H9 (cell line): Measurements from ENCODE around the gene PARK7. TPM values are rescaled to one million over a fixed set of nuclear protein-coding genes. Genes with fewer than 3 reads are reported as not detected.

Source experiments
- DNase-seq: peaks from one replicate; pipeline ENCODE4 v3.0.0-alpha.2; 2017
- H2AFZ ChIP-seq: one replicate; pipeline ENCODE4 v1.6.1; 2013; ENCODE audit warnings: mild to moderate bottlenecking, low read length, control low read depth, moderate library complexity
- H2AK5ac ChIP-seq: 2 replicates; pipeline ENCODE4 v1.6.1; 2013; ENCODE audit warnings: low read length, control low read depth, mixed read lengths; ENCODE audit not compliant: insufficient read length
- H2BK120ac ChIP-seq: one replicate; pipeline ENCODE4 v1.6.1; 2013; ENCODE audit warnings: low read depth, mild to moderate bottlenecking, low read length, control low read depth, inconsistent platforms; ENCODE audit not compliant: poor library complexity, severe bottlenecking
- H2BK12ac ChIP-seq: 2 replicates; pipeline ENCODE4 v1.6.1; 2013; ENCODE audit warnings: low read length, control low read depth, mixed read lengths, low read depth; ENCODE audit not compliant: insufficient read length
- H2BK15ac ChIP-seq: 2 replicates; pipeline ENCODE4 v1.6.1; 2013; ENCODE audit warnings: low read depth, low read length, control low read depth
- H2BK20ac ChIP-seq: one replicate; pipeline ENCODE4 v1.6.1; 2013; ENCODE audit warnings: low read depth, mild to moderate bottlenecking, low read length, control low read depth, inconsistent platforms; ENCODE audit not compliant: poor library complexity, severe bottlenecking
- H2BK5ac ChIP-seq: 2 replicates; pipeline ENCODE4 v1.6.1; 2013; ENCODE audit warnings: low read length, control low read depth, mixed read lengths; ENCODE audit not compliant: insufficient read length
- H3K14ac ChIP-seq: 2 replicates; pipeline ENCODE4 v1.6.1; 2013; ENCODE audit warnings: low read length, control low read depth; ENCODE audit not compliant: insufficient read depth
- H3K18ac ChIP-seq: 2 replicates; pipeline ENCODE4 v1.6.1; 2013; ENCODE audit warnings: low read depth, mild to moderate bottlenecking, mixed read lengths, low read length, control low read depth; ENCODE audit not compliant: insufficient read length
- H3K23ac ChIP-seq: 2 replicates; pipeline ENCODE4 v1.6.1; 2013; ENCODE audit warnings: low read length, control low read depth, mixed read lengths, low read depth; ENCODE audit not compliant: insufficient read length
- H3K23me2 ChIP-seq: 2 replicates; pipeline ENCODE4 v1.6.1; 2013; ENCODE audit warnings: low read depth, mild to moderate bottlenecking, mixed read lengths, low read length, control low read depth; ENCODE audit not compliant: insufficient read length, poor library complexity, severe bottlenecking
- H3K27ac ChIP-seq: 2 replicates; pipeline ENCODE4 v1.5.1; 2013; ENCODE audit warnings: low read length, control low read depth, mixed read lengths, low read depth; ENCODE audit not compliant: insufficient read length
- H3K27me3 ChIP-seq: 2 replicates; pipeline ENCODE4 v1.6.1; 2013; ENCODE audit warnings: low read length, control low read depth, inconsistent platforms; ENCODE audit not compliant: insufficient read depth
- H3K4ac ChIP-seq: 2 replicates; pipeline ENCODE4 v1.6.1; 2013; ENCODE audit warnings: low read depth, mild to moderate bottlenecking, control low read depth, inconsistent platforms, low read length, moderate library complexity
- H3K4me1 ChIP-seq: 2 replicates; pipeline ENCODE4 v1.6.1; 2013; ENCODE audit warnings: low read length, control low read depth, inconsistent platforms; ENCODE audit not compliant: insufficient read depth
- H3K4me2 ChIP-seq: 2 replicates; pipeline ENCODE4 v1.6.1; 2013; ENCODE audit warnings: low read length, control low read depth, mixed read lengths; ENCODE audit not compliant: insufficient read length, insufficient read depth
- H3K56ac ChIP-seq: 2 replicates; pipeline ENCODE4 v1.6.1; 2013; ENCODE audit warnings: low read depth, mild to moderate bottlenecking, mixed read lengths, low read length, control low read depth; ENCODE audit not compliant: insufficient read length
- H3K79me1 ChIP-seq: 2 replicates; pipeline ENCODE4 v1.6.1; 2013; ENCODE audit warnings: low read depth, mild to moderate bottlenecking, moderate library complexity, low read length, control low read depth, inconsistent platforms; ENCODE audit not compliant: insufficient read depth, poor library complexity, severe bottlenecking
- H3K79me2 ChIP-seq: 2 replicates; pipeline ENCODE4 v1.6.1; 2013; ENCODE audit warnings: low read length, control low read depth, inconsistent platforms; ENCODE audit not compliant: insufficient read depth
- H3K9ac ChIP-seq: 2 replicates; pipeline ENCODE4 v1.6.1; 2013; ENCODE audit warnings: low read length, control low read depth, mixed read lengths; ENCODE audit not compliant: insufficient read length; ENCODE audit errors: extremely low read depth
- H3K9me3 ChIP-seq: one replicate; pipeline ENCODE4 v1.6.1; 2013; ENCODE audit warnings: low read depth, low read length, inconsistent platforms; ENCODE audit not compliant: control insufficient read depth
- H3T11ph ChIP-seq: one replicate; pipeline ENCODE4 v1.6.1; 2013; ENCODE audit warnings: mild to moderate bottlenecking, low read length, control low read depth, inconsistent platforms
- H4K20me1 ChIP-seq: one replicate; pipeline ENCODE4 v1.6.1; 2013; ENCODE audit not compliant: control insufficient read depth, insufficient read length, insufficient read depth
- H4K5ac ChIP-seq: 2 replicates; pipeline ENCODE4 v1.6.1; 2013; ENCODE audit warnings: low read depth, mild to moderate bottlenecking, mixed read lengths, low read length, control low read depth; ENCODE audit not compliant: insufficient read length
- H4K8ac ChIP-seq: replicated peaks from 2 replicates; pipeline ENCODE4 v1.6.1; 2013; ENCODE audit warnings: low read length, control low read depth, mixed read lengths, low read depth; ENCODE audit not compliant: insufficient read length
- H4K91ac ChIP-seq: 2 replicates; pipeline ENCODE4 v1.6.1; 2013; ENCODE audit warnings: low read depth, mild to moderate bottlenecking, moderate library complexity, mixed read lengths, low read length, control low read depth; ENCODE audit not compliant: insufficient read length
- H3K27ac Mint-ChIP-seq, 3 experiments: 2 replicates in 2 of 3; 3 replicates in 1 of 3; pipeline ENCODE4 v1.8.0; 2020 to 2021; ENCODE audit warnings: mixed read lengths in 3 of 3, mild to moderate bottlenecking in 1 of 3, moderate library complexity in 1 of 3
- H3K27me3 Mint-ChIP-seq: 2 replicates; pipeline ENCODE4 v1.8.0; 2021; ENCODE audit warnings: low read depth, mild to moderate bottlenecking, moderate library complexity, mixed read lengths
- H3K36me3 Mint-ChIP-seq, 3 experiments: 2 replicates in 2 of 3; 3 replicates in 1 of 3; pipeline ENCODE4 v1.8.0; 2020 to 2021; ENCODE audit warnings: low read depth in 3 of 3, mixed read lengths in 3 of 3; ENCODE audit not compliant: insufficient read depth in 1 of 3
- H3K4me1 Mint-ChIP-seq, 2 experiments: 2 replicates each; pipeline ENCODE4 v1.8.0; 2020; ENCODE audit warnings: mixed read lengths in 2 of 2
- H3K4me3 Mint-ChIP-seq, 2 experiments: 2 replicates in 1 of 2; 3 replicates in 1 of 2; pipeline ENCODE4 v1.8.0; 2020 to 2021; ENCODE audit warnings: mild to moderate bottlenecking in 2 of 2, mixed read lengths in 2 of 2, moderate library complexity in 1 of 2
- H3K9me3 Mint-ChIP-seq, 2 experiments: 2 replicates in 1 of 2; 3 replicates in 1 of 2; pipeline ENCODE4 v1.8.0; 2020; ENCODE audit warnings: mild to moderate bottlenecking in 2 of 2, mixed read lengths in 2 of 2, moderate library complexity in 1 of 2
- WGBS: extraction: QIAGEN DNeasy Blood & Tissue Kit; methylation state at CpG from one replicate; pipeline ENCODE4 v1.1.7; 2013; ENCODE audit warnings: missing lambda C conversion rate, low lambda C conversion rate, mixed read lengths; ENCODE audit not compliant: insufficient read length; ENCODE audit errors: extremely low coverage; 5-methylcytosine and 5-hydroxymethylcytosine counted together
- total RNA-seq: library from RNA; stranded (reverse); gene quantifications from 2 replicates; pipeline ENCODE4 v1.2.1, GENCODE V29; 2021
- TF ChIP-seq, protein P1 (sequence below): fragments of 200-600 bp; sonication (generic); conservative IDR thresholded peaks from 3 replicates; pipeline ENCODE4 v1.8.0; 2021; ENCODE audit warnings: antibody characterized with exemption, mild to moderate bottlenecking

PARK7 gene
- total RNA-seq, 1 experiment from 2014 or later, result 370 TPM

DNA sequence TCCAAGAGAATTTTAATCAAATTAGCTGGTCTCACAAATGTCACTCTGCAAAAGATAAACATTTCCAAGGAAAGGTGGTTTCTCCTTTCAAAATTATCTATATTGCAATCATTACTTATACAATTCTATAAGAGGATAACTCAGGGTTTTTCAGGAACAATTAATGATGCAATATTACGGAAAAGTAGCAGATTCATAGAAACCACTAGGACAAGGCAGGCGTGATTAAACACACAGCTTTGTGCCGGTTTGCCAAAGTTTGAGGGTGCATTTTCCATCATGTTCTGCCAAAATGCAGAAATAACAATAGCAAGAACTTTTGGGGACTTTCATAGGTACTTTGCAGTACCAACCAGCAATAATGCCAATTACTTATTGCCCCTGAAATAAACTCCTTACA is 21.5 kb upstream of the PARK7 start:
- Histone ChIP-seq H2BK20ac (no peak overlapping the region), H4K91ac (no peak overlapping the region), H3K79me2 (no peaks in the 10 kb centered on the region), H2BK15ac (no peak overlapping the region), H3K79me1 (no peaks in the 10 kb centered on the region), H3K56ac (no peak overlapping the region), H2BK5ac (no peak overlapping the region), H3K27ac (no peak overlapping the region), H4K8ac (no peak overlapping the region), H2BK12ac (no peak overlapping the region), H2AFZ (no peak overlapping the region), H3K4me2 (no peak overlapping the region), H3K23me2 (no peaks in the 10 kb centered on the region), H2AK5ac (no peak overlapping the region), H4K20me1 (no peaks in the 10 kb centered on the region), H3K18ac (no peak overlapping the region), H3K9ac (no peak overlapping the region), H3K23ac (no peak overlapping the region), H3K27me3 (peaks cover 18% of the 10 kb centered on the region; the same call in 1 of the 2 replicates), H3T11ph (no peak overlapping the region), H3K9me3 (no peaks in the 10 kb centered on the region), H2BK120ac (no peak overlapping the region), H4K5ac (no peak overlapping the region), H3K14ac (no peak overlapping the region), H3K4me1 (no peaks in the 10 kb centered on the region), H3K4ac (no peak overlapping the region)
- peaks cover 0 to 2% of the 10 kb centered on the region in 2 experiments; a peak in 1 of 5 replicates for H3K9me3 Mint-ChIP-seq
- H3K4me1 Mint-ChIP-seq, result peaks cover 6 to 15% of the 10 kb centered on the region in 2 experiments; a peak in 3 of 4 replicates
- no peaks in the 10 kb centered on the region for H3K36me3 Mint-ChIP-seq
- no peak overlapping the region for H3K4me3 Mint-ChIP-seq
- no CpG with 5 or more reads among the region's 3 CpGs for WGBS
- TF ChIP-seq, protein P1, sequence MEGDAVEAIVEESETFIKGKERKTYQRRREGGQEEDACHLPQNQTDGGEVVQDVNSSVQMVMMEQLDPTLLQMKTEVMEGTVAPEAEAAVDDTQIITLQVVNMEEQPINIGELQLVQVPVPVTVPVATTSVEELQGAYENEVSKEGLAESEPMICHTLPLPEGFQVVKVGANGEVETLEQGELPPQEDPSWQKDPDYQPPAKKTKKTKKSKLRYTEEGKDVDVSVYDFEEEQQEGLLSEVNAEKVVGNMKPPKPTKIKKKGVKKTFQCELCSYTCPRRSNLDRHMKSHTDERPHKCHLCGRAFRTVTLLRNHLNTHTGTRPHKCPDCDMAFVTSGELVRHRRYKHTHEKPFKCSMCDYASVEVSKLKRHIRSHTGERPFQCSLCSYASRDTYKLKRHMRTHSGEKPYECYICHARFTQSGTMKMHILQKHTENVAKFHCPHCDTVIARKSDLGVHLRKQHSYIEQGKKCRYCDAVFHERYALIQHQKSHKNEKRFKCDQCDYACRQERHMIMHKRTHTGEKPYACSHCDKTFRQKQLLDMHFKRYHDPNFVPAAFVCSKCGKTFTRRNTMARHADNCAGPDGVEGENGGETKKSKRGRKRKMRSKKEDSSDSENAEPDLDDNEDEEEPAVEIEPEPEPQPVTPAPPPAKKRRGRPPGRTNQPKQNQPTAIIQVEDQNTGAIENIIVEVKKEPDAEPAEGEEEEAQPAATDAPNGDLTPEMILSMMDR, result no peak
- no peak overlapping the region for H3K27ac Mint-ChIP-seq
- H3K27me3 Mint-ChIP-seq, result peaks cover 67% of the 10 kb centered on the region
- no peak for DNase-seq
